HG03135 (cell line): Measurements from ENCODE around the gene GPR135.

Experiments used
- ATAC-seq: cut with Tn5 transposase; IDR thresholded peaks from one replicate; pipeline ENCODE4 v1.9.1; 2021; ENCODE audit warnings: mild to moderate bottlenecking, moderate library complexity; ENCODE audit not compliant: unreplicated experiment

Gene GPR135

DNA sequence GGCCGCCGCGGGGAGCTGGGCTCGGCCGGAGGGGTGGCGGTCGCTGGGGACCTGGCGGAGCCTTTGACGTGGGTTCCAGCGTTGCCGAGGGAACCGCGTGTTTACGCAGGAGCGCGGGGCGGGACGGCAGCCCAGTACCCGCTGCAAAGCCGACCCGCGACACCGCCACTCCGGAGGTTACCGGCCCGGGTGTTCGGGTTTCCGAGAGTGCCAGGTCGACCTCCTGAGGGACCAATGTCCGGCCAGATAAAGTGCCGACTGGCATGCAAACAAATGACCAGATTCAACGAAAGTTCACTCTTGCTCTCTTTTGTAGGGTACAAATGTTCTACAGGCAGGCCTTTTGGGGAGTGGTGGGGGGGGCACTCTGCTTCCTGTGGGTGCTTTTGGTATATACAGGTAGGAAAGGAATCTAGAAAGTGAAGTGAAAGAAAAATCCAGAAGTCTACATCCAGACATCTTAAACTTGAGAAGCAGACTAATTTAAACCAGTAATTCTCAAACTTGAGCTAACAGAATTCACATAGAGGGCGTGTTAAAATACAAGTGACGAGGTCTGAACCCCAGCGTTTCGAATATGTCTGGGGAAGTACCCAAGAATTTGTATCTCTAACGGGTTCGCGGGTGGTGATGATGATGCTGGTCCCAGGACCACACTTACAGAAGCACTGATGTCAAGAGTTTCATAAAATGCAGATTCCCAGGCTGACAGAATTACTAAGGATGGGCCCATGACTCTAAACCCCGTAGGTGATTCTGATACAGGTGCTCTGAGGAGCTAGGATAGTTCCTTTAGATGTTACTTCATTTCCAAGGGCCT is at the start of gene GPR135:
GPR135 (minus strand) TSS at position 65 of the 820 bp plus-strand sequence. CDS start 154 bp downstream, outside the sequence.
- peak; percentile 42 for ATAC-seq

- no peak for ATAC-seq
Measured at GRCh38 chr14:59511916-59512575, 46.9 kb upstream of the GPR135 start.

DNA sequence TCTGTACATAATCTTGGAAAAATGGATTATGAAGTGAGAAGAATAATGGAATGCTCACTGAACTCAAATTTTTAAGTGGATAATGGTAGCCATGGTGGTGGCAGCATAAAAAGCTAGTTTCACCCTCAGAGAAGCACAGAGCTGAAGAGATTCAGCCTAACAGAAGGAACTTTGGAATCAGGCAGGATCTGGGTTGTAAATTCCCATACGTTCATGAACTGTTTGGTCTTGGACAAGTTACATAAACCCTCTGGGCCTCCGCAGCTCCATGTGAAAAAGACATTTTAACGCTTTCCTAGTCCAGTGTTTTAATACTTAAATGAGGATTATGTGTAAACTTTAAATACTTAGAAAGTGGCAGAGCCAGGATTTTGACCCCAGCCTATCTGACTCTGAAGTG is 45.8 kb upstream of the GPR135 start:
- no peak for ATAC-seq

DNA sequence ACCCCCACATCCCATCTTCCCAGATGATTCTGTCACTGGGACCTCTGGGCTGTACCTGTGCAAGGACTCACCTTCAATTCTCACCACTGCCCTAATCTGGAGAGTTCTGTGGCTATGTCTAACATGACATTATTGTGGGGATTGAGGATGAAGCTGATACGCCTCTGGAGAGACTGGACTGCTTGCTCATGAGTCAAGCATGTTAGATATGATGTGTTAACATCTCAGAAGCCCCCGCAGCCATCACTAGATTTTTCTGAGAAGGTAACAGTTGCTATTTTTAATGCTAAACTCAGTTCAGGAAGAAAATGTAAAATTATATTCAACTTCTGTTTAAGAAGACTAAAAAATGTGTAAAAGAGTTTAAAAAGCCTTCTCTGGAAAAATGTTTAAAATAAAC is 44.8 kb upstream of the GPR135 start:
- ATAC-seq: no peak

GRCh38 chr14:59509101-59509500 is 43.9 kb upstream of the GPR135 start:
- ATAC-seq: no peak

- no peak for ATAC-seq
Measured at GRCh38 chr14:59507752-59508103, 42.5 kb upstream of the GPR135 start.

GRCh38 chr14:59507063-59507751 is 42.0 kb upstream of the GPR135 start:
- peak; percentile 64 for ATAC-seq

DNA sequence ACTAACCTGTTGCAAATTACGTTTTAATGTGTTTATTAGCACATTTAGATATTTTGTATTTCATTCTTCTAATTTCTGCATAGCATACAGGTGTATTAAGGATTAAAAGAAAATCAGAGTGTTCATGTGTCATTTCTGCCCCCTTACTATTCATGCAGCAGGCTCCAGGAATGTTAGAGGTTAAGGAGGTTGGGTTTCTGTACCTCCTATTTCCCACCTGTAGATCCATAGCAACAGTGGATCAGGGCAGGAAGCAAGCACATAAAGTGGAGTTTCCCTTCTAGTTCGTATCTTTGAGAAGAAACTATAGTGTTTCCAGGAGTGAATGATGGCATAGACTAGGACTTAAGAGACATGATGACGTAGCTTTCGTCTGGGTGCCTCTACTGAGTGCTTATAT is 38.1 kb upstream of the GPR135 start:
- ATAC-seq: no peak

- no peak for ATAC-seq
Measured at GRCh38 chr14:59500732-59501131, 35.6 kb upstream of the GPR135 start.

DNA sequence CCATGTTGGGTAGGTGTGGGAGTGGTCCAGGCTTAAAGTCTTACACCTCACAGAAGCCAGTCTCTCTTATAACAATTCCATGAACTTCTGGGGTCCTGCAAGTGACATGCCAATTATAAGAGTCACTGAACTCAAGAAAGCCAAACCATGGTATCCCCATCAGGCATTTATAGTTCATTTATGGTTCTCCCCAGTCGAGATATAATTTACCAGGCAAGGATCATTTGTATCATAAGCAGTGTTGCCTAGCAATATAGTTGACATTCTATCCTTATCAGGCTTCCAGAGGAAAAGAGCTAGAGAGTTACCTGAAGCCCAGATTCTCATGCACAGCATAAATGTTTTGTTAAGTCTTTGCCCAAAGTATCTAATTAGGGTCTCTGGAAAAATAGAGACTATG is 27.2 kb upstream of the GPR135 start:
- no peak for ATAC-seq

DNA sequence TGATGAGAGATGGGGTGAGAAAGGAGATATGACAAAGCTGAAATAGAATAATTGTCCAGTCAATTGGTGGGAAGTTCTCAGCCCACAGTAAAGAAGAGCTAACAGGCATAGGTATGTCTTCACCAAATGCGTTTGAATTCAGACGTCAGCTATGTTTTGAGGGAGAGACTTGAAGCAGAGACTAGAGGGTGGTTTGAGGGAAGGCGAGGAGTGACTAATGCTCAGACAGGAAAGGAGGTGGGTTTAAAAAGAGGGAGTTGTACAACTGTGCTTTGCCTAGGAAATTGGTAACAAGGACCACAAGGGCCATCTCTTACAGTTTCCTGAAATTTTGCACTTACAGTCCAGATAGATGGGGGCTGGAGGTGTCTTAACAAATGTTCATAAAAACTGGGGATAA is 25.6 kb upstream of the GPR135 start:
- no peak for ATAC-seq

DNA sequence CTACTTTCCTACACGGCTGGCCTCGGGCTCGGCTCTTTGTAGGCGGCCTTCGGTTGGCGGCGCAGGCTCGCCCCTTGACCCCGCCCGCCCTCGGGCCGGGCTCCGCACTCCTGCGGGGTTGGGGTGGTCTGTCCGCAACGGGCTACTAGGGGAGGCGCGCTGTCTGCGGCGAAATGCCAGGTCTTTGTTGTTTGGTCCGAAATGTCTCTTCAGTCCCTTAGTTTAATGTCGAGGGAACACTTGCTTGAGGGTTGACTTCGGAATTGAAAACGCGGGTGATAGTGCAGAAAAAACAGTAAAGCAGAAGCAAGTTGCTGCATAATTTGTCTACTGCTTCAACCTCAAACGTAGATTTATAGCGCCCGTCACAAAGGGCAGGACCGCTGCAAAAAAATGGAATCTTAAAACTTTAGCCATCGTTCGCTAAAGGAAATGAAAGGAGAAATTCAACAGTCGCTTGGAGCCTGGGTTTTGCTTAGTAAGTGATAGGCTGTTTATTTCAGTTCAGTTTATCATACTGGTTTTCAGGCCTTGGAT is 19.5 kb upstream of the GPR135 start:
- peak; percentile 44 for ATAC-seq

DNA sequence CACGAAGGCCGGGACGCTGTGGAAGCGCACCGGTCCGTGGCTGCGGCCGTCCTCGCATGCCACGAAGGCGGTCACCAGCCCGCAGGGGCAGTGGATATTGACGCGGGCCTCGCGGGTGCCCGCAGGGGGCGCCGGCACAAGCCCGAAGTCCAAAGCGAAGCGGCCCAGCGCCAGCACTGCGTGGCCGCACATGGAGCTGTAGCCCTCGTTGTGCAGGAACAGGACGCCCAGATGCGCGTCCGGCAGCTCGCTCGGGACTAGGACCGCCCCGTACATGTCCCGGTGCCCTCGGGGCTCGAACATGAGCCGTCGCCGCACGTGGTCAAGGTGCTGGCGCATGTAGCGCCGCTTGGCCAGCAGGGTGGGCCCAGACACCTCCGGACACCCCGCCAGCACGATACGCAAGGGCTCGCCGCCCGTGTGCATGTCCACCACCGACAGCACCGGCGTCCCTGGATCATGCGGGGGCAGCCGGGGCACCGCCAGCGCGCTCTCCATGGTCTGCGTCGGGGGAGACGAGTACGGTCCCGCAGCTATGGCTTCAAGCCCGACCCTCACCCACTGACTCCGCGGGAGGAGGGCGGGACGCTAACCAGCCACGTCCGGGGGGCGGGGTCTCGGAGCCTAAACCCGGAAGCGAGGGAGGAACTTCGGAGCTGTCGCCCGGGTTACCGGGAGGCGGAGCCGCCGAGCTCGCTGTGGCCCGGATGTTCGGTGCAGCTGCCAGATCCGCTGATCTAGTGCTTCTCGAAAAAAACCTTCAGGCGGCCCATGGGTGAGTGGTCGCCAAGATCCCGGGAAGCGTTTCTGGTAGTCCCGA is 18.8 kb upstream of the GPR135 start, which contains the start of the genes JKAMP and L3HYPDH:
JKAMP (plus strand) TSS at position 699 of the 820 bp plus-strand sequence; CDS start at position 772, 73 bp downstream.
L3HYPDH (minus strand) TSS at position 590 of the 820 bp plus-strand sequence; CDS start at position 498, 92 bp downstream.
- ATAC-seq: peak; percentile 90

- ATAC-seq: no peak
Measured at GRCh38 chr14:59483363-59483762, 18.2 kb upstream of the GPR135 start.

DNA sequence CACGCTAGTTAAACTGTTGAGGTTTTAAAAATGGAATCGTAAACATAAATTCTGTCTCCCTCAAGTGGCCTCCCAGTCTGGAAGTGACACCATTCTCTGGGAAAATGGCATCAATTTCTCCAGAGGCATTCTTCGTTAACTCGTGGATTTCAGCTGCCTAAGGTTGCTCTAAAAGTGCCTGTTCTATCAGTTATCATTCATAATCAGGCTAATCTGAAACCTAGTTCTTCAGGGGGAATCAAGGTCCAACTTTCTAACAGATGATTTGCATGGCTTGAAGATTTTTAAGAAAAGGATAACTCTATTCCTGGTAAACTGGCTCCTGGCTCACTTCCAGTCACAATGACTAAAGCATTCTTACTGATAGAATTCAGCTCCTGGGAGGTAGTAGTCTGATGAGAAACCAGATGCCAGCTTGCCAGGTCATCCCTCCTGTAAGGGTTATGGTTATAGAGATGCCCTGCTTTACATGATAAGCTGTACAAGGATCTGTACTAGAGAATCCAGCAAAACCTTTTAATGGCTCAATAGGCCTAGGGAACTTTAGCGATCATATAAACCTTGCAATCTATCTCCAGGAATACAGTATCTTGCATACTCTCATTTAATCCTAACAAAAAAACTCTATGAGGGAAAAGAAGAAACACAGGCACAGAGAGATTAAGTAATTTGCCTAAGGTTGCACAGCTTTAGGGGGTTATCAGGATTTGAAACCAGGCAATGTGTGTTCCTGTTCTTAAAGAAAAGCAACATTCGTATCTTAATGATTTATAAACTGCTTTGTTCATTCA is 17.6 kb upstream of the GPR135 start:
- no peak for ATAC-seq

- no peak for ATAC-seq
Measured at GRCh38 chr14:59481871-59482540, 16.8 kb upstream of the GPR135 start.

- ATAC-seq: no peak
Measured at GRCh38 chr14:59481407-59481806, 16.2 kb upstream of the GPR135 start.

DNA sequence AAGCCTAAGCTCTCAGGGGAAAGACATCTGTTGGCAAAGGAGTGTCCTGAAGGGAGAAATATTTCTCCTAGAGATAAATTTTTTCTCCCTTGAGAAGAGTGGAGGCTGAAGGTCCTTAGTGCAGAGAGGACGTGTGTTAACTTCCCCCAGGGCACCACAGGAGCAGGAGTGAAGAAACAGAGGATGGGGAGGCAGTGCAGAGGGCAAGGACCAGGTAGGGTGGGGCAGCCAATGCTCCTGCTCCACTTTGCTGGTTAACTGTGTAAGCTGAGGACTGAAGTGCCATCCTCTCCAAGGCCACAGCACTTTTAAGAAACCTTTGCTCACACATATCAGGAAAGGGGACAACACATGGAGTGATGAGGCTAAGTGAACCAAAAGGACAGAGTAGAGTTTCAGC is 15.0 kb upstream of the GPR135 start:
- no peak for ATAC-seq

DNA sequence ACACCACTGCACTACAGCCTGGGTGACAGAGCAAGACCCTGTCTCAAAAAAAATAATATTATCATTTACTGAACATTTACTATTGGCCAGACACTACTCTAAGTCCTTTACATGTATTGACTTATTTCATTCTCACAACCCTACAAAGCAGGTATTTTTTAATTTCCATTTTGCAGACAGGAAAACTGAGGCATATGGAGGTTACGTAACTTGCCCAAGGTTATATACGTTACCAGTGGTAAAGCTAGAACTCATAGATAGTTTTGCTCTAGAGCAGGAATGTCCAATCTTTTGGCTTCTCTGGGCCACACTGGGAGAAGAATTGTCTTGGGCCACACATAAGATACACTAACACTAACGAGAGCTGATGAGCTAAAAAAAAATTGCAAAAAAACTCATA is 13.4 kb upstream of the GPR135 start:
- ATAC-seq: no peak
